ENCODE measurements around the gene ALDH7A1.

- no peak for TF ChIP-seq POLR2AphosphoS5 (IDR thresholded peaks at IDR 0.05; ENCODE audit: low read depth, low read length)
- TF ChIP-seq POLR2A (IDR thresholded peaks at IDR 0.05; ENCODE audit: low read depth, low read length): no peak
These were observed 67.1 kb downstream of the ALDH7A1 start for GRCh38 chr5:126527892-126528291.

Data from GM12892 (cell line).